ENCODE data around the gene SELENOW. TPM values are rescaled to one million over a fixed set of nuclear protein-coding genes. Genes with fewer than 3 reads are reported as not detected.

SELENOW gene
- total and polyA plus RNA-seq, 2 donors (not counting 3 experiments of a cell fraction or from before 2014, with no cell fraction given): 316 to 613 TPM

- Histone ChIP-seq H3K9me1 (replicated peaks; ENCODE audit: control insufficient read depth, extremely low read depth, insufficient read depth, low read length) (no peaks in the 10 kb centered on the region), H3K36me3 (ENCODE audit: control insufficient read depth in 2 of 2, extremely low read depth in 1 of 2, insufficient read depth in 2 of 2, low read length in 2 of 2) (no peaks in the 10 kb centered on the region), H2AFZ (ENCODE audit: low read depth, low read length) (no peak overlapping the region), H3K27me3 (ENCODE audit: control insufficient read depth in 2 of 2, insufficient read depth in 2 of 2, low read length in 2 of 2) (peaks cover 0 to 2% of the 10 kb centered on the region in 2 experiments), H3K9ac (replicated peaks; ENCODE audit: extremely low read depth, insufficient read depth, low read length) (no peak overlapping the region), H3K27ac (ENCODE audit: insufficient read depth, low read depth, low read length) (no peak overlapping the region), H4K20me1 (replicated peaks; ENCODE audit: control insufficient read depth, extremely low read depth, insufficient read depth, low read length) (no peaks in the 10 kb centered on the region), H3K79me2 (ENCODE audit: control insufficient read depth, insufficient read depth, low read length) (no peaks in the 10 kb centered on the region), H3K9me3 (replicated peaks; ENCODE audit: control insufficient read depth, insufficient read depth, low read length) (no peaks in the 10 kb centered on the region), H3K4me1 (ENCODE audit: control insufficient read depth, extremely low read depth, insufficient read depth, low read length) (peaks cover 4% of the 10 kb centered on the region), H3K4me3 (replicated peaks in 1 of 3; ENCODE audit: insufficient read depth in 1 of 3, low read depth in 1 of 3, low read length in 3 of 3) (no peak overlapping the region), H3K4me2 (ENCODE audit: insufficient read depth, low read length) (no peak overlapping the region)
- CTCF ChIA-PET: interaction anchor here (0.6 to 7.3 kb wide), 22 partner anchors 10 to 104 kb away, joined by 3 to 169 read pairs (median 6); partner anchors contain the start of genes EHD2 and SELENOW
- dilution Hi-C loops (cut with MboI; ENCODE audit: extremely low pct_ligation_motif_present, low sequenced_read_pairs): no loop called here
- intact Hi-C loops (cut with micrococcal nuclease): loop anchor here (1.0 kb wide), 2 partner anchors 13 to 23 kb away; partner anchors contain the start of gene SELENOW
- peak; percentile 83 for FAIRE-seq
- TF ChIP-seq JUN (IDR thresholded peaks at IDR 0.05; ENCODE audit: borderline replicate concordance, insufficient read depth, insufficient read length, low read depth): no peak
- peak; percentile 79 to 93 for TF ChIP-seq CTCF (IDR thresholded peaks at IDR 0.05; ENCODE audit: extremely low read depth in 1 of 2, insufficient read depth in 1 of 2, low read depth in 1 of 2, low read length in 2 of 2)
- no peak for TF ChIP-seq FOS (IDR thresholded peaks at IDR 0.05; ENCODE audit: borderline replicate concordance, insufficient read depth, low read length)
- no TSS peak for BruUV-seq (replicated peaks)
- POLR2A ChIA-PET: interaction anchor here (0.6 to 0.9 kb wide), 2 partner anchors 8 to 28 kb away, joined by 3 read pairs; no protein-coding TSS in a partner anchor
- peak; percentile 58 for DNase-seq (ENCODE audit: low read depth, low spot score)
These were observed 12.8 kb upstream of the SELENOW start for GRCh38 chr19:47765523-47766358.

- Histone ChIP-seq H3K27me3 (ENCODE audit: control insufficient read depth in 2 of 2, insufficient read depth in 2 of 2, low read length in 2 of 2) (peaks cover 0 to 2% of the 10 kb centered on the region in 2 experiments), H3K79me2 (ENCODE audit: control insufficient read depth, insufficient read depth, low read length) (no peaks in the 10 kb centered on the region), H3K4me3 (replicated peaks in 1 of 3; ENCODE audit: insufficient read depth in 1 of 3, low read depth in 1 of 3, low read length in 3 of 3) (no peak overlapping the region), H3K9me3 (replicated peaks; ENCODE audit: control insufficient read depth, insufficient read depth, low read length) (no peaks in the 10 kb centered on the region), H4K20me1 (replicated peaks; ENCODE audit: control insufficient read depth, extremely low read depth, insufficient read depth, low read length) (no peaks in the 10 kb centered on the region), H3K4me2 (ENCODE audit: insufficient read depth, low read length) (no peak overlapping the region), H3K36me3 (ENCODE audit: control insufficient read depth in 2 of 2, extremely low read depth in 1 of 2, insufficient read depth in 2 of 2, low read length in 2 of 2) (no peaks in the 10 kb centered on the region), H2AFZ (ENCODE audit: low read depth, low read length) (no peak overlapping the region), H3K4me1 (ENCODE audit: control insufficient read depth, extremely low read depth, insufficient read depth, low read length) (peaks cover 4% of the 10 kb centered on the region), H3K9ac (replicated peaks; ENCODE audit: extremely low read depth, insufficient read depth, low read length) (no peak overlapping the region), H3K27ac (ENCODE audit: insufficient read depth, low read depth, low read length) (no peak overlapping the region), H3K9me1 (replicated peaks; ENCODE audit: control insufficient read depth, extremely low read depth, insufficient read depth, low read length) (no peaks in the 10 kb centered on the region)
- DNase-seq (ENCODE audit: low read depth, low spot score) (no peak), FAIRE-seq (no peak)
- intact Hi-C loops (cut with micrococcal nuclease): loop anchor here (1.0 kb wide), 2 partner anchors 12 to 22 kb away; partner anchors contain the start of gene SELENOW
- POLR2A ChIA-PET: no interaction called here
- dilution Hi-C loops (cut with MboI; ENCODE audit: extremely low pct_ligation_motif_present, low sequenced_read_pairs): no loop called here
- no TSS peak for BruUV-seq (replicated peaks)
- TF ChIP-seq CTCF (IDR thresholded peaks at IDR 0.05; ENCODE audit: extremely low read depth in 1 of 2, insufficient read depth in 1 of 2, low read depth in 1 of 2, low read length in 2 of 2) (no peak), MYC (IDR thresholded peaks at IDR 0.05; ENCODE audit: low read depth, low read length) (no peak)
- CTCF ChIA-PET: interaction anchor here (0.7 to 7.3 kb wide), 17 partner anchors 10 to 103 kb away, joined by 3 to 169 read pairs (median 6); partner anchors contain the start of genes EHD2 and SELENOW
These were observed 12.2 kb upstream of the SELENOW start for GRCh38 chr19:47766359-47766620.

Measured in endothelial cell of umbilical vein (primary cell).